Lower lobe of right lung (tissue), 2 donors: Measurements from ENCODE around the gene MYLK2. TPM values are rescaled to one million over a fixed set of nuclear protein-coding genes. Genes with fewer than 3 reads are reported as not detected.

Experiments used
- ATAC-seq, 2 donors: fragments of 200-7000 bp; cut with Tn5 transposase; one replicate each; pipeline ENCODE4 v1.9.1; 2020 to 2022; ENCODE audit warnings: mild to moderate bottlenecking in 2 of 2, moderate library complexity in 2 of 2
- DNase-seq: peaks from one replicate; pipeline ENCODE4 v3.0.0-alpha.2; 2020
- H3K27ac ChIP-seq: fragments of 200-600 bp; one replicate; pipeline ENCODE4 v1.8.0; 2022
- H3K27me3 ChIP-seq: fragments of 200-600 bp; one replicate; pipeline ENCODE4 v1.8.0; 2022; ENCODE audit warnings: low read depth
- H3K36me3 ChIP-seq: fragments of 200-600 bp; one replicate; pipeline ENCODE4 v1.8.0; 2022; ENCODE audit warnings: mild to moderate bottlenecking
- H3K4me1 ChIP-seq: fragments of 200-600 bp; one replicate; pipeline ENCODE4 v1.8.0; 2022
- H3K4me3 ChIP-seq: fragments of 200-600 bp; one replicate; pipeline ENCODE4 v1.8.0; 2022; ENCODE audit warnings: mild to moderate bottlenecking
- H3K9me3 ChIP-seq: fragments of 200-600 bp; one replicate; pipeline ENCODE4 v1.8.0; 2022
- CTCF ChIP-seq: fragments of 200-600 bp; IDR thresholded peaks from one replicate; pipeline ENCODE4 v1.8.0; 2022; ENCODE audit warnings: antibody characterized with exemption, mild to moderate bottlenecking
- intact Hi-C: fragments of 100-400 bp; cut with DNase I; formaldehyde crosslinking; loops from one replicate; pipeline ENCODE4 v1.11.0; 2022
- total RNA-seq: library from RNA; stranded (reverse); fragmentation: NEBNext Ultra II Directional; extraction: Animal tissue kit (Norgen Biotek cat#: 25700); gene quantifications from one replicate; pipeline ENCODE4 v1.2.1, GENCODE V29; 2021
- donor health status: DM: no; HTN: yes; CAD: no; lungs with severe emphysema.

Gene MYLK2
- total RNA-seq, 1 donor from 2014 or later, result not detected

DNA sequence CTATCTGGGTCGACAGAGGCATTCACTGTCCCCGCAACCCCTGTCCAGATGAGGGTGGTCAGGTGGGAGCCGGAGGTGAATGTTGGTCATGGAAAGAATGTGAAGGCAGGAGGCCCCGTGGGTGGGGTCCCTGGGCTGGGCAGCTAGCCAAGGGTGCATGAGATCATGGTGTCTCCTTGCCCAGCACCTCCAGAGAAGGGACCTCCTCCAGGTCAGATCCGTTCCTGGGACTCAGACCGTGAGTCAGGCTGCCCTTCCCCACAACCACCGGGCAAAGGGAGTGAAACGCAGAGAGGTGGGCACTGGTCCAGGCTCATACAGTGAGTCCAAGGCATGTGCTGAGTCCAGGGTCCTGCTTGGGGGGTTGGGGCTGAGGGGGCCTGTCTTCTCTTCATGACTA is 22.8 kb downstream of the MYLK2 start:
- TF ChIP-seq CTCF, result no peak
- no peaks in the 10 kb centered on the region for H3K9me3 ChIP-seq
- H3K27ac ChIP-seq, result peak overlapping the region; percentile 48
- intact Hi-C loops, result no loop called here
- no peak for DNase-seq
- H3K27me3 ChIP-seq, result no peaks in the 10 kb centered on the region
- ATAC-seq, result no peak
- H3K4me3 ChIP-seq, result no peak overlapping the region
- H3K4me1 ChIP-seq, result peaks cover 25% of the 10 kb centered on the region
- H3K36me3 ChIP-seq, result no peaks in the 10 kb centered on the region

DNA sequence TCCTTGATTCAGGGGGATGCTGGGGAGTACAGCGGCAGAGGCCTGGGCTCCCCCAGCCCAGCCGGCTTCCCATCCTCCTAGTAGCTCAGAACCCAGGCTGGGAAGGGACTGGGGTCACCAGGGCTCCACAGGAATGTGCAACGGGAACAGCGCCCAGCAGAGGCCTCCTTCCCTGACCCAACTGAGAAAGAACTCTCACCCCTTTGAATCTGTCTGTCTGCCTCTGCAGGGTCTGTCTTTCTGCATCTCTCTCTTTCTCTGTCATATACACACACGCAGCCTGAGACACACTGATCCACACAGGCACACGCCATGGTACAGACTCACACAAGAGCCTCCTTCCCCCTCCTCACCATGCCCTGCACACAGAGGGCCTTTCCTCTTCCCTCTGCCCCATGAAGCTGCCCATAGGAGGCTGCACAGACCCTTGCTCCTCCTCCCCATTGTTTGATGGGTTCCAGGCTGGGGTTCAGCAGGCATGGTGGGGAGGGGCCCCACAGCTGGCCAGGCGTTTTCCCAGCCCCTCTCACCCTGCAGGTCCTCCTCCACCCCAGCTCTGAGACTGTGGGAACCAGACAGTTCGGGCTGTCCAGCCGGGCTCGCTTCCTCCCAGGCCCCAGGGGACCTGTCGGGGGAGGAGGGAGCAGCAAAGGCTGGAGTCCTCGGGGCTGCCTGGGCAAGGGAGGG is 23.5 kb downstream of the MYLK2 start:
- no peaks in the 10 kb centered on the region for H3K36me3 ChIP-seq
- peak overlapping the region; percentile 48 for H3K27ac ChIP-seq
- H3K27me3 ChIP-seq, result no peaks in the 10 kb centered on the region
- peaks cover 18% of the 10 kb centered on the region for H3K4me1 ChIP-seq
- intact Hi-C loops, result no loop called here
- no peak for DNase-seq
- no peak for TF ChIP-seq CTCF
- H3K4me3 ChIP-seq, result no peak overlapping the region
- H3K9me3 ChIP-seq, result no peaks in the 10 kb centered on the region
- peak in 1 of 2 donors; percentile 17 for ATAC-seq

DNA sequence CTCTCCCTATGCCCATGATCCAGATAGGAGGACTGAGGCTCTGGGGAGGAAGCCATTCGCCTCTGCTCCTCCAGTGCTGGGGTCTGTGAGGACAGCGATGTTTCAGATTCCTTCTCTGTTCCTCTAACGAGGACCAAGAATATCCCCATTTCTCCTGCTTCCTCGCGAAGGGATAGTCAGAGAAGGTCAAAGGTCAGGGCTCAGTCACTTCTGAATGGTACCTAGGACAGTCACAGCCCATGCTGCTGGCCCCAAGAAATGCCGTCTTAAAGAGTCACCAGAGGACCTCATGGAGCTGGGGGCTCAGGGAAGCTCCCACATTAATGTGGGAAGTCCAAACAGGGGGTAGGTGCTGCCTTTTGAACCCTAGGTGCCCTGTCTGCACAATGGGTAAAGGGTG is 24.1 kb downstream of the MYLK2 start:
- Histone ChIP-seq H3K9me3 (no peaks in the 10 kb centered on the region), H3K4me1 (peaks cover 11% of the 10 kb centered on the region), H3K27ac (peak overlapping the region; percentile 34), H3K36me3 (no peaks in the 10 kb centered on the region), H3K4me3 (peak overlapping the region; percentile 35), H3K27me3 (no peaks in the 10 kb centered on the region)
- intact Hi-C loops, result no loop called here
- DNase-seq (no peak), ATAC-seq (no peak)
- TF ChIP-seq CTCF, result no peak

GRCh38 chr20:31843881-31844280 is 24.7 kb downstream of the MYLK2 start:
- Histone ChIP-seq H3K27ac (peak overlapping the region; percentile 34), H3K36me3 (no peaks in the 10 kb centered on the region), H3K4me3 (peak overlapping the region; percentile 35), H3K4me1 (peaks cover 9% of the 10 kb centered on the region), H3K27me3 (no peaks in the 10 kb centered on the region), H3K9me3 (no peaks in the 10 kb centered on the region)
- TF ChIP-seq CTCF, result no peak
- DNase-seq (no peak), ATAC-seq (no peak)
- intact Hi-C loops, result no loop called here

DNA sequence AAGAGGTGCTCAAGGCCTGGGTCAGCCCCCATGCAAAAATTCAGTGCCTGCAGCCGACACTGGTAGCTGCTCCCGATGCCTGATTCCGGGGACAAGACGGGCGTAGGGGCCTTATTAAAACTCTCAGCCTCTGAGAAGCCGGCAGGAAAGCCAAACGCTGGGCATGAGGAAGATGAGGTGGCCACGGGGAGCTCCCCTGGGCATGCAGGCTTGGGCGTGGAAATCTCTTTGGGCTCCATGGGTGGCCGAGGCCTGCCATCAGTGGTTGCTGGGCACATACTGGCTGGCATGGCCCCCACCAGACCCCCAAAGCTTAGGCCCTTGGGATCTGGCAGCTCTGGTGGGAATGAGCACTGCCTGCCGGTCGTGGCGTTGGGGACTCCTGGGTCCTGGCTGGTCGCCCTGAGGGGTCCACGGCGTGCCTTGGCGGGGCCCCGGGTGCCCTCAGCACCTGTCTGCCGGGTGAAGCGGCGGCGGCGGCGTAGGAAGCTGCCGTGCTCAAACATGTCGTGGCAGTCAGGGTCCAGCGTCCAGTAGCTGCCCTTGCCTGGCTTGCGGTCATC is 25.7 kb downstream of the MYLK2 start:
- H3K36me3 ChIP-seq, result no peaks in the 10 kb centered on the region
- no peaks in the 10 kb centered on the region for H3K27me3 ChIP-seq
- DNase-seq (no peak), ATAC-seq (no peak)
- H3K4me3 ChIP-seq, result peak overlapping the region; percentile 35
- TF ChIP-seq CTCF, result no peak
- intact Hi-C loops, result no loop called here
- H3K4me1 ChIP-seq, result peaks cover 9% of the 10 kb centered on the region
- peak overlapping the region; percentile 46 for H3K27ac ChIP-seq
- no peaks in the 10 kb centered on the region for H3K9me3 ChIP-seq
